Calu3 (cell line): Measurements from ENCODE around the gene MRPL43. TPM values are rescaled to one million over a fixed set of nuclear protein-coding genes. Genes with fewer than 3 reads are reported as not detected.
A peak's percentile ranks its signal among the peaks of the same experiment; 100 is the strongest.

Source experiments
- BruUV-seq: library from RNA; stranded (reverse); fragments of 400-500 nt; replicated peaks from 2 replicates; lab custom pipeline; 2021; lab: Mats Ljungman, UMichigan
- CTCF ChIA-PET: fragments of 300-600 bp; sonication (Branson Sonifier 250); formaldehyde crosslinking; loops from one replicate; lab custom pipeline; 2022; ENCODE audit warnings: antibody characterized with exemption; lab: Charles Lee
- DNase-seq: peaks from one replicate; pipeline ENCODE4 v3.0.0; 2022
- H3K27ac Mint-ChIP-seq: one replicate; pipeline ENCODE4 v1.8.0; 2022; ENCODE audit warnings: mixed read lengths; ENCODE audit not compliant: unreplicated experiment
- H3K27me3 Mint-ChIP-seq: one replicate; pipeline ENCODE4 v1.8.0; 2022; ENCODE audit warnings: mixed read lengths; ENCODE audit not compliant: unreplicated experiment
- H3K36me3 Mint-ChIP-seq: one replicate; pipeline ENCODE4 v1.8.0; 2022; ENCODE audit warnings: mild to moderate bottlenecking, moderate library complexity, mixed read lengths; ENCODE audit not compliant: insufficient read depth, unreplicated experiment
- H3K4me1 Mint-ChIP-seq: one replicate; pipeline ENCODE4 v1.8.0; 2022; ENCODE audit warnings: mild to moderate bottlenecking, low read depth, mixed read lengths; ENCODE audit not compliant: unreplicated experiment
- H3K4me3 Mint-ChIP-seq: one replicate; pipeline ENCODE4 v1.8.0; 2022; ENCODE audit warnings: mild to moderate bottlenecking, low read depth, moderate library complexity, mixed read lengths; ENCODE audit not compliant: unreplicated experiment
- H3K9me3 Mint-ChIP-seq: one replicate; pipeline ENCODE4 v1.8.0; 2022; ENCODE audit warnings: low read depth, mixed read lengths; ENCODE audit not compliant: unreplicated experiment
- intact Hi-C: fragments of 100-400 bp; cut with micrococcal nuclease; formaldehyde crosslinking; loops from one replicate; pipeline ENCODE4 v1.10.0; 2022; ENCODE audit not compliant: unreplicated experiment
- total RNA-seq: library from RNA; stranded (reverse); gene quantifications from 2 replicates; pipeline ENCODE4 v1.2.3, GENCODE V29; 2022
- TF ChIP-seq, protein P1 (sequence below): fragments of 200-600 bp; IDR thresholded peaks from one replicate; pipeline ENCODE4 v1.8.0; 2022; ENCODE audit warnings: antibody characterized with exemption; ENCODE audit not compliant: unreplicated experiment

Gene MRPL43
- total RNA-seq, 1 experiment from 2014 or later: 44.7 TPM

GRCh38 chr10:101015582-101015973 is 28.3 kb upstream of the MRPL43 start:
- CTCF ChIA-PET: interaction anchor here (0.7 kb wide), 2 partner anchors 49 to 163 kb away, joined by 3 to 4 read pairs; no protein-coding TSS in a partner anchor
- no peak for DNase-seq
- peaks cover 58% of the 10 kb centered on the region for H3K27me3 Mint-ChIP-seq
- H3K9me3 Mint-ChIP-seq: no peaks in the 10 kb centered on the region
- TF ChIP-seq, protein P1, sequence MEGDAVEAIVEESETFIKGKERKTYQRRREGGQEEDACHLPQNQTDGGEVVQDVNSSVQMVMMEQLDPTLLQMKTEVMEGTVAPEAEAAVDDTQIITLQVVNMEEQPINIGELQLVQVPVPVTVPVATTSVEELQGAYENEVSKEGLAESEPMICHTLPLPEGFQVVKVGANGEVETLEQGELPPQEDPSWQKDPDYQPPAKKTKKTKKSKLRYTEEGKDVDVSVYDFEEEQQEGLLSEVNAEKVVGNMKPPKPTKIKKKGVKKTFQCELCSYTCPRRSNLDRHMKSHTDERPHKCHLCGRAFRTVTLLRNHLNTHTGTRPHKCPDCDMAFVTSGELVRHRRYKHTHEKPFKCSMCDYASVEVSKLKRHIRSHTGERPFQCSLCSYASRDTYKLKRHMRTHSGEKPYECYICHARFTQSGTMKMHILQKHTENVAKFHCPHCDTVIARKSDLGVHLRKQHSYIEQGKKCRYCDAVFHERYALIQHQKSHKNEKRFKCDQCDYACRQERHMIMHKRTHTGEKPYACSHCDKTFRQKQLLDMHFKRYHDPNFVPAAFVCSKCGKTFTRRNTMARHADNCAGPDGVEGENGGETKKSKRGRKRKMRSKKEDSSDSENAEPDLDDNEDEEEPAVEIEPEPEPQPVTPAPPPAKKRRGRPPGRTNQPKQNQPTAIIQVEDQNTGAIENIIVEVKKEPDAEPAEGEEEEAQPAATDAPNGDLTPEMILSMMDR: no peak
- intact Hi-C loops: no loop called here
- no peak overlapping the region for H3K4me3 Mint-ChIP-seq
- no peaks in the 10 kb centered on the region for H3K36me3 Mint-ChIP-seq
- BruUV-seq: no TSS peak
- no peak overlapping the region for H3K27ac Mint-ChIP-seq
- peaks cover 10% of the 10 kb centered on the region for H3K4me1 Mint-ChIP-seq

DNA sequence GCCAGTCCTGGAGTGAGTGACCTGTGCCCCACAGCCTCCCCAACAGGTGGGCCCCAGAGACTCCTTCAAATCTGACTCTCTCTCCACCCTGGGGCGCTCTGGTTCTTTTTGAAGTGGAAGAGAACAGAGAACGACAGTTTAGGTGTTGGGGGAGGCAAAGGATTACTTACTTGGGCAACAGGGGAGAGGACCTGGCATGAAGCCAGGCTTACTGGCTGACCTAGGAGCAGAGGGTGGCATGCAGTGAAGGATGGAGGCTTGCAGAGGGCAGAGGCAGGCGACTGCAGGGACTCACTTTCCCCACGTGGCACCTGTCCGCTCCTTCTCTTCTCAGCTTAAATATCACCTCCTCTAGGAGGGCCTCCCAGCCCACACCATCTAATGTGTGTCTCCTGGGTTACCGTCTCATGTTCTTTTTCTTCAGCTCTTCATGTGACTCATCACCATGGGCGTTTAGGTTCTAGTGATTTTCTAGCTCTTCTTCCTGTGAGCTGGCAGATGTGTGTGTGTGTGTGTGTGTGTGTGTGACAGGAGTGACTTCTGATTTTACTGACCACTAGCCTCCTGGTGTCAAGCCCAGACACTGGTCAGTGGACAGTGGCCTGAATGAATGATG is 27.8 kb upstream of the MRPL43 start:
- no peak overlapping the region for H3K4me3 Mint-ChIP-seq
- TF ChIP-seq, protein P1: no peak
- H3K27me3 Mint-ChIP-seq: peaks cover 57% of the 10 kb centered on the region
- no TSS peak for BruUV-seq
- CTCF ChIA-PET: interaction anchor here (0.5 to 1.6 kb wide), 12 partner anchors 12 to 825 kb away, joined by 3 to 17 read pairs (median 3); partner anchors contain the start of genes LZTS2, MRPL43, PDZD7 and SEMA4G
- DNase-seq: no peak
- H3K9me3 Mint-ChIP-seq: no peaks in the 10 kb centered on the region
- peaks cover 10% of the 10 kb centered on the region for H3K4me1 Mint-ChIP-seq
- intact Hi-C loops: loop anchor here (5.0 kb wide), 1 partner anchor 48 kb away; the partner anchor contains the start of gene SEMA4G
- H3K36me3 Mint-ChIP-seq: no peaks in the 10 kb centered on the region
- no peak overlapping the region for H3K27ac Mint-ChIP-seq

GRCh38 chr10:101014230-101014884 is 27.1 kb upstream of the MRPL43 start:
- Mint-ChIP-seq H3K36me3 (no peaks in the 10 kb centered on the region), H3K9me3 (no peaks in the 10 kb centered on the region), H3K27me3 (peaks cover 50% of the 10 kb centered on the region), H3K4me3 (no peak overlapping the region), H3K4me1 (peaks cover 10% of the 10 kb centered on the region), H3K27ac (no peak overlapping the region)
- peak; percentile 85 for DNase-seq
- CTCF ChIA-PET: interaction anchor here (0.5 to 1.6 kb wide), 10 partner anchors 12 to 825 kb away, joined by 3 to 17 read pairs (median 3); partner anchors contain the start of genes LZTS2, MRPL43, PDZD7 and SEMA4G
- TF ChIP-seq, protein P1: peak; percentile 76
- intact Hi-C loops: loop anchor here (5.0 kb wide), 1 partner anchor 47 kb away; the partner anchor contains the start of gene SEMA4G
- BruUV-seq: no TSS peak

GRCh38 chr10:101013365-101013825 is 26.1 kb upstream of the MRPL43 start:
- H3K4me3 Mint-ChIP-seq: no peak overlapping the region
- BruUV-seq: no TSS peak
- no peak for DNase-seq
- intact Hi-C loops: loop anchor here (2.0 to 5.0 kb wide), 2 partner anchors 17 to 46 kb away; partner anchors contain the start of gene SEMA4G
- H3K27me3 Mint-ChIP-seq: peaks cover 40% of the 10 kb centered on the region
- CTCF ChIA-PET: interaction anchor here (1.5 to 1.6 kb wide), 2 partner anchors 15 to 43 kb away, joined by 5 to 17 read pairs; partner anchors contain the start of gene SEMA4G
- no peaks in the 10 kb centered on the region for H3K36me3 Mint-ChIP-seq
- H3K27ac Mint-ChIP-seq: peak overlapping the region; percentile 66
- TF ChIP-seq, protein P1: no peak
- H3K4me1 Mint-ChIP-seq: peaks cover 10% of the 10 kb centered on the region
- no peaks in the 10 kb centered on the region for H3K9me3 Mint-ChIP-seq
